Smooth muscle cell (in vitro differentiated cells): ENCODE measurements around the gene PTP4A1. TPM values are rescaled to one million over a fixed set of nuclear protein-coding genes. Genes with fewer than 3 reads are reported as not detected.

Source experiments
- DNase-seq: peaks from one replicate; lab custom pipeline; 2025; ENCODE audit not compliant: unreplicated experiment; lab: John Stamatoyannopoulos, UW
- H2AFZ ChIP-seq: fragments of 200-600 bp; sonication (generic); 2 replicates; pipeline ENCODE4 v1.6.0; 2016; ENCODE audit warnings: antibody characterized with exemption, low read depth, mild to moderate bottlenecking
- H3F3A ChIP-seq: fragments of 200-600 bp; sonication (generic); 2 replicates; pipeline ENCODE4 v1.6.0; 2017; ENCODE audit warnings: antibody characterized with exemption, low read depth
- H3K27ac ChIP-seq: fragments of 200-600 bp; sonication (generic); 2 replicates; pipeline ENCODE4 v1.5.1; 2016; ENCODE audit warnings: low read depth, mild to moderate bottlenecking
- H3K27me3 ChIP-seq: fragments of 200-600 bp; sonication (generic); 2 replicates; pipeline ENCODE4 v1.6.1; 2016; ENCODE audit warnings: low read depth, mild to moderate bottlenecking
- H3K36me3 ChIP-seq: fragments of 200-600 bp; sonication (generic); 2 replicates; pipeline ENCODE4 v1.5.1; 2016; ENCODE audit warnings: low read depth
- H3K4me1 ChIP-seq: fragments of 200-600 bp; sonication (generic); 2 replicates; pipeline ENCODE4 v1.5.1; 2016; ENCODE audit warnings: low read depth
- H3K4me2 ChIP-seq: fragments of 200-600 bp; sonication (generic); 2 replicates; pipeline ENCODE4 v1.6.0; 2016; ENCODE audit warnings: mild to moderate bottlenecking
- H3K4me3 ChIP-seq: fragments of 200-600 bp; sonication (generic); 2 replicates; pipeline ENCODE4 v1.5.1; 2016; ENCODE audit warnings: mild to moderate bottlenecking
- H3K79me2 ChIP-seq: fragments of 200-600 bp; sonication (generic); 2 replicates; pipeline ENCODE4 v1.6.0; 2016; ENCODE audit warnings: low read depth, mild to moderate bottlenecking
- H3K9ac ChIP-seq: fragments of 200-600 bp; sonication (generic); 2 replicates; pipeline ENCODE4 v1.6.0; 2016; ENCODE audit warnings: low read depth
- H3K9me3 ChIP-seq: fragments of 200-600 bp; sonication (generic); replicated peaks from 2 replicates; pipeline ENCODE4 v1.5.1; 2016; ENCODE audit warnings: low read depth
- H4K20me1 ChIP-seq: fragments of 200-600 bp; sonication (generic); 2 replicates; pipeline ENCODE4 v1.6.0; 2016; ENCODE audit warnings: low read depth
- CTCF ChIP-seq: fragments of 200-600 bp; sonication (generic); IDR thresholded peaks from 2 replicates; pipeline ENCODE4 v1.5.1; 2017; ENCODE audit warnings: borderline replicate concordance, mild to moderate bottlenecking, antibody characterized with exemption; ENCODE audit not compliant: insufficient read depth, poor library complexity, severe bottlenecking
- WGBS: methylation state at CpG from one replicate; pipeline ENCODE4 v1.1.7; 2016; ENCODE audit warnings: low lambda C conversion rate; 5-methylcytosine and 5-hydroxymethylcytosine counted together
- polyA plus RNA-seq: library from polyadenylated mRNA; unstranded; fragments of >200 nt; fragmentation: Nextera tagmentation; extraction: Ambion mirVana; gene quantifications from 2 replicates; pipeline ENCODE4 v1.2.1, GENCODE V29; 2016
- total RNA-seq: library from RNA; depleted of rRNA; stranded (reverse); fragments of >200 nt; gene quantifications from 2 replicates; pipeline ENCODE4 v1.2.3, GENCODE V29; 2014

PTP4A1 gene
- total and polyA plus RNA-seq, 2 experiments from 2014 or later = 98.8 to 147 TPM

DNA sequence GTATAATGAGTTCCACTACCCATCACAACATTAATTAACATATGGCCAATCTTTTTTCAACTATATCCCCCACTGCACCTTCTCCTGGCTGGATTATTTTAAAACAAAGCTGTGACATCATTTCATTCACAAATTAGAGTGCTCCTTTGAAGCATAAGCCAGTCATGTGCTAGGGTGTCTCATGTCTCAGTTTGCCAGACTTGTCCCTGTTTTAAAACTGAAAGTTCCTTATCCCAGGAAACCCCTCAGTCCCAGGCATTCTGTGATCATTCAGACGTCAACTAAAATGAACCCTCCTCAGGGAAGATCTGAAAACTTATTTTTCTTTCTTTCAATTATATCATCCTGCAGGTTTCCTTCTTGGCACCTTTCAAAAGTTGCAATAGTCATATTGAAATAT lies 29.3 kb upstream of the PTP4A1 start:
- TF ChIP-seq CTCF = no peak
- Histone ChIP-seq H3K4me2 (no peak overlapping the region), H3K27me3 (no peaks in the 10 kb centered on the region), H3F3A (no peaks in the 10 kb centered on the region), H3K4me3 (no peak overlapping the region), H3K27ac (no peak overlapping the region), H3K4me1 (no peaks in the 10 kb centered on the region), H3K9ac (no peak overlapping the region), H3K79me2 (no peaks in the 10 kb centered on the region), H3K36me3 (no peaks in the 10 kb centered on the region), H4K20me1 (no peaks in the 10 kb centered on the region), H3K9me3 (no peaks in the 10 kb centered on the region), H2AFZ (no peak overlapping the region)
- WGBS = 85% methylated on average over 1 of the region's 1 CpG
- DNase-seq = no peak

GRCh38 chr6:63543982-63544381 lies 28.3 kb upstream of the PTP4A1 start:
- 73% methylated on average over 3 of the region's 3 CpGs for WGBS
- Histone ChIP-seq H3K27me3 (no peaks in the 10 kb centered on the region), H3K4me3 (no peak overlapping the region), H2AFZ (no peak overlapping the region), H3K9ac (no peak overlapping the region), H3K9me3 (no peaks in the 10 kb centered on the region), H3K4me1 (no peaks in the 10 kb centered on the region), H3K36me3 (no peaks in the 10 kb centered on the region), H3F3A (no peaks in the 10 kb centered on the region), H4K20me1 (no peaks in the 10 kb centered on the region), H3K4me2 (no peak overlapping the region), H3K79me2 (no peaks in the 10 kb centered on the region), H3K27ac (no peak overlapping the region)
- DNase-seq = no peak
- TF ChIP-seq CTCF = no peak

DNA sequence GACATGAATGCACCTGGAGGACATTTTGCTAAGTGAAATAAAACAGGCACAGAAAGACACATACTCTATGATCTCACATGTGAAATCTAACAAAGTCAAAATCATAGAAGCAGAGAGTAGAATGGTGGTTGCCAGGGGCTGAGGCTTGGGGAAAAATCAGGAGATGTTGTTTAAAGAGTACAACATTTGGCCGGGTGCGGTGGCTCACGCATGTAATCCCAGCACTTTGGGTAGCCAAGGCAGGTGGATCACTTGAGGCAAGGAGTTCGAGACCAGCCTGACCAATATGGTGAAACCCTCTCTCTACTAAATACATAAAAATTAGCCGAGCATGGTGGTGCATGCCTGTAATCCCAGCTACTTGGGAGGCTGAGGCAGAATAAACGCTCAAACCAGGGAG lies 26.0 kb upstream of the PTP4A1 start:
- H3K9ac ChIP-seq = no peak overlapping the region
- 92% methylated on average over 6 of the region's 6 CpGs for WGBS
- no peaks in the 10 kb centered on the region for H3F3A ChIP-seq

More for the DNA sequence above, 26.0 kb upstream of the PTP4A1 start:
- no peaks in the 10 kb centered on the region for H3K4me1 ChIP-seq
- no peaks in the 10 kb centered on the region for H4K20me1 ChIP-seq
- no peak for DNase-seq
- H3K36me3 ChIP-seq = no peaks in the 10 kb centered on the region
- H3K79me2 ChIP-seq = no peaks in the 10 kb centered on the region
- no peak for TF ChIP-seq CTCF
- no peak overlapping the region for H3K27ac ChIP-seq
- no peak overlapping the region for H3K4me2 ChIP-seq
- H2AFZ ChIP-seq = no peak overlapping the region
- no peak overlapping the region for H3K4me3 ChIP-seq
- H3K27me3 ChIP-seq = no peaks in the 10 kb centered on the region
- no peaks in the 10 kb centered on the region for H3K9me3 ChIP-seq
